Adrenal gland (tissue), 5 donors: ENCODE measurements around the gene UBAC2.
A peak's percentile ranks its signal among the peaks of the same experiment; 100 is the strongest.

Experiments used
- CTCF ChIP-seq, 6 experiments: fragments of 450-650 bp in 4 of 6; fragments of 200-600 bp in 2 of 6; sonication (generic) in 1 of 6; IDR thresholded peaks; 1 replicate in 5 of 6; 2 replicates in 1 of 6; pipeline versions ENCODE4 v1.5.1 to v1.8.0; 2016 to 2021; ENCODE audit warnings: antibody characterized with exemption in 6 of 6, mild to moderate bottlenecking in 2 of 6, moderate library complexity in 1 of 6
- POLR2A ChIP-seq, 2 donors: fragments of 450-650 bp; IDR thresholded peaks; one replicate each; pipeline ENCODE4 v1.6.1; 2017; ENCODE audit warnings: antibody characterized with exemption in 2 of 2, mild to moderate bottlenecking in 2 of 2, moderate library complexity in 1 of 2
- donor health status: DM: no; HTN: no; CAD: no.

- TF ChIP-seq CTCF (IDR thresholded peaks at IDR 0.05) (peak in 1 of 6 experiments; percentile 5), POLR2A (IDR thresholded peaks at IDR 0.05) (no peak)
Observed at GRCh38 chr13:99434258-99434788, 233.7 kb downstream of the UBAC2 start.
